Measurements from ENCODE around the gene ZBTB17. TPM values are rescaled to one million over a fixed set of nuclear protein-coding genes. Genes with fewer than 3 reads are reported as not detected.

ZBTB17 gene
- total and polyA plus RNA-seq, 7 donors = 17.4 to 38.7 (median 24.3) TPM

DNA sequence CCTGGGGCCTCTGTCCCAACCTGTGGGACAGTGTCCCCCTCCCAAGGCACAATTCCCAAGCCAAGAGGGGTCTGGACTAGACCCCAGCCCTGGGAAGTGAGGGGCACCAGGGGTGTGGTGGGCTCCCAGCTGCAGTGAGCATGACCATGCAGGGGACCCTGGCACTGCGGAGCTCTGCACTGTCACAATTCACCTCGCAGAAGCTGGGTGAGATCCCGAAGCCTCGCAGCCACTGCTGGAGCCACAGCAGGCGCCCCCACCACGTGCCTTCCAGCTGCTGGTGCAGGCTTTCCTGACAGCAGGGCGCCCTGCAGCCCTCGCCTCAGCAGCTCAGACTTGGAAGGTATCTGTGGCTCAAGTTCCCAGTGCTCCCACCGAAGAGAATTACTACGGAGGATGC is 18.2 kb upstream of the ZBTB17 start:
- Histone ChIP-seq H3K36me3 (no peaks in the 10 kb centered on the region), H3K27ac (no peak overlapping the region), H3K4me3 (no peak overlapping the region), H3K27me3 (no peaks in the 10 kb centered on the region), H3K9me3 (no peaks in the 10 kb centered on the region), H3K4me1 (no peaks in the 10 kb centered on the region)
- DNase-seq = no peak
- intact Hi-C loops (cut with DNase I) = loop anchor here (2.0 kb wide), 2 partner anchors 179 to 201 kb away; no protein-coding TSS in a partner anchor
- no peak for TF ChIP-seq POLR2A (IDR thresholded peaks at IDR 0.05)
- TF ChIP-seq CTCF (IDR thresholded peaks at IDR 0.05) = no peak
- TF ChIP-seq EP300 (IDR thresholded peaks at IDR 0.05) = no peak
- TF ChIP-seq POLR2AphosphoS5 (IDR thresholded peaks at IDR 0.05) = no peak
- 92 to 95% methylated on average over 10 of the region's 10 CpGs for WGBS, 2 donors

GRCh38 chr1:15993666-15994065 is 17.8 kb upstream of the ZBTB17 start:
- H3K9me3 ChIP-seq = no peaks in the 10 kb centered on the region
- 89 to 95% methylated on average over 15 of the region's 15 CpGs for WGBS, 2 donors
- intact Hi-C loops (cut with DNase I) = loop anchor here (2.0 kb wide), 2 partner anchors 179 to 201 kb away; no protein-coding TSS in a partner anchor

DNA sequence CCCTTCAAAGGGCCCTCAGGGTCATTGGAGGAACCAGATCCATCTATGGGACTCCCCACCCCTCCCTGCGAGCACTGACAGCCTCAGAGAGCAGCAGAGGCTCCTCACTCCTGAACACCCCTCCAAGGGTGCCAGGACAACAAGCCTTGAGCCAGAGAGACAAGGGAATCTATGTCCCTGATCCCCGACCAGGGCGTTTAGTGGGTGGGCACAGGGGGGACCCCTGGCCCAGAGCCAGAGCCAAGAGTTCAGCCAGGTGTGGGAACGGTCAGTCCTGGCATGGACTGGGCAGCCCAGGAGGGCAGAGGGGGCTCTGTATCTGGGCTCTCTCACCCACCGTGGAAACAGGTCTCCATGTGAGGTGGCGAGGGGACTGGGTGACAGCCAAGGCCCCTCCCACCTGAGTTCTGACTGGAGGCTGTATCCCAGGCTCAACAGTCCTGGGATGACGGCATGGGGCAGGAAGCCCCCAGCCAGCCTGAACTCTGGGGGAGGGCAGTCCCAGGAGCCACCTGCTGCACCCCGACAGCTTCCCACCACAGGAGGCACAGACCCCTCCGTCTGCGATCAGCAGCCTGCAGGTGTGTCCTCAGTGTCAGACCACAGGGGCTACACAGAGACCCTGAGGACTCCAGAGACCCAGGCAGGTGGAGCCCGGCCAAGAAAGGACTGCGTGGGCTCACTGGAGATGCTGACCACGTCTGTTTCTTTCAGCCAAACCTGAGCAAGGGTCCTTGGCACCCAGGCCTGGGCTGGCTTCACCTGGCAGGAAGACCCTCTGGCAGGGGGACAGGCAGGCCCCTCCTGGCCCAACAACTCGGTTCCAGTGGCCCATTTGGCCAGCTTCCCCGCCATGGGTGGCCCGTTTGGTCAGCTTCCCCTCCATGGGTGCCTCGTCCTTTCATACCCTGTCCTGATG is 16.9 kb upstream of the ZBTB17 start:
- H3K27me3 ChIP-seq = no peaks in the 10 kb centered on the region
- TF ChIP-seq POLR2AphosphoS5 (IDR thresholded peaks at IDR 0.05) (no peak), POLR2A (IDR thresholded peaks at IDR 0.05) (no peak), CTCF (IDR thresholded peaks at IDR 0.05) (no peak), EP300 (IDR thresholded peaks at IDR 0.05) (no peak)
- DNase-seq = no peak
- no peaks in the 10 kb centered on the region for H3K9me3 ChIP-seq
- H3K27ac ChIP-seq = no peak overlapping the region
- intact Hi-C loops (cut with DNase I) = no loop called here
- 82 to 86% methylated on average over 17 of the region's 17 CpGs for WGBS, 2 donors
- H3K4me1 ChIP-seq = no peaks in the 10 kb centered on the region
- no peaks in the 10 kb centered on the region for H3K36me3 ChIP-seq
- no peak overlapping the region for H3K4me3 ChIP-seq

More at GRCh38 chr1:15993666-15994065, 17.8 kb upstream of the ZBTB17 start:
- no peak for TF ChIP-seq POLR2AphosphoS5 (IDR thresholded peaks at IDR 0.05)
- Histone ChIP-seq H3K36me3 (no peaks in the 10 kb centered on the region), H3K4me1 (no peaks in the 10 kb centered on the region), H3K27me3 (no peaks in the 10 kb centered on the region), H3K27ac (no peak overlapping the region), H3K4me3 (no peak overlapping the region)
- DNase-seq = no peak

- Histone ChIP-seq H3K27ac (no peak overlapping the region), H3K27me3 (no peaks in the 10 kb centered on the region), H3K4me3 (no peak overlapping the region), H3K36me3 (no peaks in the 10 kb centered on the region), H3K9me3 (no peaks in the 10 kb centered on the region), H3K4me1 (no peaks in the 10 kb centered on the region)
- 90 to 91% methylated on average over 7 of the region's 7 CpGs for WGBS, 2 donors
- intact Hi-C loops (cut with DNase I) = no loop called here
- no peak for DNase-seq
- no peak for TF ChIP-seq CTCF (IDR thresholded peaks at IDR 0.05)
- TF ChIP-seq EP300 (IDR thresholded peaks at IDR 0.05) = no peak
- no peak for TF ChIP-seq POLR2A (IDR thresholded peaks at IDR 0.05)
- TF ChIP-seq POLR2AphosphoS5 (IDR thresholded peaks at IDR 0.05) = no peak
Observed at GRCh38 chr1:15992187-15992553, 16.3 kb upstream of the ZBTB17 start.

- Histone ChIP-seq H3K4me3 (no peak overlapping the region), H3K27me3 (no peaks in the 10 kb centered on the region), H3K36me3 (no peaks in the 10 kb centered on the region), H3K27ac (no peak overlapping the region), H3K9me3 (no peaks in the 10 kb centered on the region), H3K4me1 (no peaks in the 10 kb centered on the region)
- TF ChIP-seq POLR2AphosphoS5 (IDR thresholded peaks at IDR 0.05) (no peak), EP300 (IDR thresholded peaks at IDR 0.05) (no peak), POLR2A (IDR thresholded peaks at IDR 0.05) (no peak), CTCF (IDR thresholded peaks at IDR 0.05) (no peak)
- intact Hi-C loops (cut with DNase I) = no loop called here
- WGBS, 2 donors = 85 to 90% methylated on average over 11 of the region's 11 CpGs
- DNase-seq = no peak
Observed at GRCh38 chr1:15991427-15992186, 15.7 kb upstream of the ZBTB17 start.

Measured in sigmoid colon (tissue), 7 donors.